Panc1 (cell line): ENCODE results near the gene PTPRJ. TPM values are rescaled to one million over a fixed set of nuclear protein-coding genes. Genes with fewer than 3 reads are reported as not detected.
A peak's percentile ranks its signal among the peaks of the same experiment; 100 is the strongest.

Source experiments
- ATAC-seq: fragments of 200-7000 bp; cut with Tn5 transposase; 2 replicates; pipeline ENCODE4 v1.9.1; 2020; ENCODE audit warnings: mild to moderate bottlenecking, moderate library complexity
- BruUV-seq: library from RNA; stranded (reverse); fragments of 400-500 nt; replicated peaks from 2 replicates; lab custom pipeline; 2021; lab: Mats Ljungman, UMichigan
- CTCF ChIA-PET: fragments of 300-600 bp; sonication (Branson Sonifier 250); formaldehyde crosslinking; loops from one replicate; lab custom pipeline; 2022; ENCODE audit warnings: antibody characterized with exemption; lab: Charles Lee
- POLR2A ChIA-PET: fragments of 300-600 bp; sonication (Branson Sonifier 250); formaldehyde crosslinking; loops from one replicate; lab custom pipeline; 2022; ENCODE audit warnings: antibody characterized with exemption; lab: Charles Lee
- DNase-seq: peaks from one replicate; pipeline ENCODE4 v3.0.0-alpha.2; 2010; ENCODE audit warnings: low read depth, low spot score
- H3K27ac ChIP-seq: 2 replicates; pipeline ENCODE4 v1.5.1; 2011; ENCODE audit warnings: mild to moderate bottlenecking, low read length, inconsistent platforms
- H3K27me3 ChIP-seq: fragments of 200-500 bp; sonication (Bioruptor generic); 2 replicates; pipeline ENCODE4 v1.6.0; 2014; ENCODE audit warnings: low read length, inconsistent platforms; ENCODE audit not compliant: control insufficient read depth, insufficient read depth
- H3K36me3 ChIP-seq: fragments of 200-500 bp; sonication (Bioruptor generic); 2 replicates; pipeline ENCODE4 v1.5.1; 2014; ENCODE audit warnings: inconsistent platforms, mild to moderate bottlenecking, low read length, moderate library complexity; ENCODE audit not compliant: control insufficient read depth, insufficient read depth
- H3K4me1 ChIP-seq: 2 replicates; pipeline ENCODE4 v1.5.1; 2011; ENCODE audit warnings: inconsistent platforms, mild to moderate bottlenecking, low read length, moderate library complexity; ENCODE audit not compliant: control insufficient read depth, insufficient read depth
- H3K4me3 ChIP-seq, 2 experiments: 2 replicates each; pipeline ENCODE4 v1.5.1; 2011 to 2012; ENCODE audit warnings: low read depth in 2 of 2, low read length in 2 of 2, mild to moderate bottlenecking in 2 of 2, inconsistent platforms in 1 of 2, moderate library complexity in 1 of 2
- H3K9me3 ChIP-seq: fragments of 200-500 bp; sonication (Bioruptor generic); 2 replicates; pipeline ENCODE4 v1.5.1; 2014; ENCODE audit warnings: low read depth, mild to moderate bottlenecking, inconsistent platforms, low read length, moderate library complexity; ENCODE audit not compliant: control insufficient read depth, insufficient read depth
- CTCF ChIP-seq: fragments of 450-650 bp; IDR thresholded peaks from 2 replicates; pipeline ENCODE4 v1.5.1; 2017; ENCODE audit warnings: mild to moderate bottlenecking
- POLR2AphosphoS5 ChIP-seq: IDR thresholded peaks from 2 replicates; pipeline ENCODE4 v1.6.1; 2012; ENCODE audit warnings: mild to moderate bottlenecking, low read depth, low read length, moderate library complexity
- SIN3A ChIP-seq: IDR thresholded peaks from 2 replicates; pipeline ENCODE4 v1.6.1; 2012; ENCODE audit warnings: low read depth, mild to moderate bottlenecking, low read length, moderate library complexity, borderline replicate concordance; ENCODE audit not compliant: insufficient read depth
- TCF7L2 ChIP-seq: IDR thresholded peaks from 2 replicates; pipeline ENCODE4 v1.6.1; 2011; ENCODE audit warnings: mild to moderate bottlenecking, low read depth, low read length, inconsistent platforms
- in situ Hi-C: cut with HindIII; loops from 2 replicates; pipeline ENCODE4 v1.10.0; 2016; ENCODE audit warnings: low sequenced_read_pairs, low pct_unique_long_range_greater_than_20kb
- intact Hi-C: fragments of 100-400 bp; cut with micrococcal nuclease; formaldehyde crosslinking; loops from one replicate; pipeline ENCODE4 v1.10.0; 2022; ENCODE audit not compliant: unreplicated experiment
- total RNA-seq: library from RNA; stranded (reverse); gene quantifications from one replicate; pipeline ENCODE4 v1.2.1, GENCODE V29; 2021; ENCODE audit not compliant: unreplicated experiment
- TF ChIP-seq, protein P1 (sequence below), 2 experiments: IDR thresholded peaks; 2 replicates each; pipeline ENCODE4 v1.6.1; 2011 to 2012; ENCODE audit warnings: low read depth in 2 of 2, control low read depth in 1 of 2, low read length in 1 of 2, mild to moderate bottlenecking in 1 of 2, moderate library complexity in 1 of 2; ENCODE audit not compliant: insufficient read depth in 1 of 2

Gene PTPRJ
- total RNA-seq, 1 experiment from 2014 or later = 73.6 TPM

GRCh38 chr11:48093323-48093722, 113.0 kb downstream of the PTPRJ start:
- no peaks in the 10 kb centered on the region for H3K27me3 ChIP-seq
- H3K36me3 ChIP-seq = no peaks in the 10 kb centered on the region
- no peak for DNase-seq
- H3K4me3 ChIP-seq = no peak overlapping the region
- no peak for ATAC-seq
- in situ Hi-C loops (no loop called here), intact Hi-C loops (no loop called here)
- H3K27ac ChIP-seq = no peak overlapping the region
- H3K9me3 ChIP-seq = no peaks in the 10 kb centered on the region
- no TSS peak for BruUV-seq
- POLR2A ChIA-PET = no interaction called here
- no peak for TF ChIP-seq SIN3A
- TF ChIP-seq, protein P1, sequence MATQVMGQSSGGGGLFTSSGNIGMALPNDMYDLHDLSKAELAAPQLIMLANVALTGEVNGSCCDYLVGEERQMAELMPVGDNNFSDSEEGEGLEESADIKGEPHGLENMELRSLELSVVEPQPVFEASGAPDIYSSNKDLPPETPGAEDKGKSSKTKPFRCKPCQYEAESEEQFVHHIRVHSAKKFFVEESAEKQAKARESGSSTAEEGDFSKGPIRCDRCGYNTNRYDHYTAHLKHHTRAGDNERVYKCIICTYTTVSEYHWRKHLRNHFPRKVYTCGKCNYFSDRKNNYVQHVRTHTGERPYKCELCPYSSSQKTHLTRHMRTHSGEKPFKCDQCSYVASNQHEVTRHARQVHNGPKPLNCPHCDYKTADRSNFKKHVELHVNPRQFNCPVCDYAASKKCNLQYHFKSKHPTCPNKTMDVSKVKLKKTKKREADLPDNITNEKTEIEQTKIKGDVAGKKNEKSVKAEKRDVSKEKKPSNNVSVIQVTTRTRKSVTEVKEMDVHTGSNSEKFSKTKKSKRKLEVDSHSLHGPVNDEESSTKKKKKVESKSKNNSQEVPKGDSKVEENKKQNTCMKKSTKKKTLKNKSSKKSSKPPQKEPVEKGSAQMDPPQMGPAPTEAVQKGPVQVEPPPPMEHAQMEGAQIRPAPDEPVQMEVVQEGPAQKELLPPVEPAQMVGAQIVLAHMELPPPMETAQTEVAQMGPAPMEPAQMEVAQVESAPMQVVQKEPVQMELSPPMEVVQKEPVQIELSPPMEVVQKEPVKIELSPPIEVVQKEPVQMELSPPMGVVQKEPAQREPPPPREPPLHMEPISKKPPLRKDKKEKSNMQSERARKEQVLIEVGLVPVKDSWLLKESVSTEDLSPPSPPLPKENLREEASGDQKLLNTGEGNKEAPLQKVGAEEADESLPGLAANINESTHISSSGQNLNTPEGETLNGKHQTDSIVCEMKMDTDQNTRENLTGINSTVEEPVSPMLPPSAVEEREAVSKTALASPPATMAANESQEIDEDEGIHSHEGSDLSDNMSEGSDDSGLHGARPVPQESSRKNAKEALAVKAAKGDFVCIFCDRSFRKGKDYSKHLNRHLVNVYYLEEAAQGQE (IDR thresholded peaks at IDR 0.05; ENCODE audit: insufficient read depth in 1 of 2, low read depth in 2 of 2, low read length in 1 of 2) = no peak
- no peak for TF ChIP-seq CTCF
- no peak for TF ChIP-seq POLR2AphosphoS5
- no peak for TF ChIP-seq TCF7L2
- CTCF ChIA-PET = no interaction called here
- H3K4me1 ChIP-seq = peaks cover 45% of the 10 kb centered on the region

DNA sequence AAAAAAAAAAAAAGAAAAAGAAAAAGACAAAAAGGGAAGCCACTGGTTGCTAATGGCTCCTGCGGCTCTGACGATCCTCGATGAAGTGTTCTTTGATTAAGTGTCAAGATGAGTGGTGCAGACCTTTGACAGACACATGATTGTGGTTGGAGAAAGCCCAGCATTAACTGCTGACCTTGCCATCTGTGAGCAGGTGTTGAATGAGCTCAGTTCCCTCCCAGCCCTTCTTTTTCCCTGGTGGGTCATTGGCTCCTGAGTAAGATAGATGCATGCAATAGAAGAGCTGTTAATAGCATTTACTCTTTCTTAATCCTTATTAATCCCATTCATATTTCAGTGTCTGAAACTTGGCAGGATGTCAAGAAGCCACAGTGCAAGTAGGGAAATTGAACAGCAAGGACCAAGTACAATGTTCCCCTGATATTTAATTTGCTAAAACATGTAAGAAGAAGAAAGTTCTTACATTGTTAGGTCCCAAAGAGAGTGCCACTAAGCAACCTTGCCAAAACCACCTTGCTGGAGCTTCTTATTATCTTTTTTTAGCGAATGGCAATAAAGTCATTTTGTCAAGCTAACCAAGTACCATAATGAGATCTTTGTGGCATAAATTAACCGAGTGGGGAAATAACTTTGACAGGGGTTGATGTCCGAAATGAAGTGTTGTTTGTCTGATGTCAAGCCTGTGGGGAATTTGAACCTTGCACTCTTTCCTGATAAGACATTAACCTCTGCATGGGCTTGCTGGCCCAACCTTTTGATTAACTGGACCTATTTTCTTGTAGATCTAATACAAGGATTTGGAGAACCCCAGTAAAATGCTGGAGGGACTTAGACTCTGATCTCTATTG, 113.7 kb downstream of the PTPRJ start:
- no peaks in the 10 kb centered on the region for H3K36me3 ChIP-seq
- H3K4me3 ChIP-seq = no peak overlapping the region
- ChIA-PET POLR2A (no interaction called here), CTCF (no interaction called here)
- DNase-seq (no peak), ATAC-seq (no peak)
- TSS peak; percentile 15 for BruUV-seq
- in situ Hi-C loops (no loop called here), intact Hi-C loops (no loop called here)
- H3K4me1 ChIP-seq = peaks cover 39% of the 10 kb centered on the region
- H3K9me3 ChIP-seq = no peaks in the 10 kb centered on the region
- H3K27ac ChIP-seq = no peak overlapping the region
- TF ChIP-seq POLR2AphosphoS5 (no peak), CTCF (no peak), SIN3A (no peak), TCF7L2 (no peak)
- TF ChIP-seq, protein P1 (IDR thresholded peaks at IDR 0.05; ENCODE audit: insufficient read depth in 1 of 2, low read depth in 2 of 2, low read length in 1 of 2) = no peak
- H3K27me3 ChIP-seq = no peaks in the 10 kb centered on the region
